ENCODE measurements around the gene ADAMTS19.

The ADAMTS19 gene

GRCh38 chr5:129748913-129749880 is 289.1 kb downstream of the ADAMTS19 start:
- Histone ChIP-seq H3K27me3 (ENCODE audit: control insufficient read depth, insufficient read depth, low read length) (no peaks in the 10 kb centered on the region), H3K36me3 (ENCODE audit: control insufficient read depth, insufficient read depth, low read length) (no peaks in the 10 kb centered on the region), H3K4me3 (ENCODE audit: low read length) (no peak overlapping the region), H3K9ac (ENCODE audit: low read length) (no peak overlapping the region), H3K4me1 (ENCODE audit: control insufficient read depth, insufficient read depth, low read length) (no peaks in the 10 kb centered on the region), H3K9me3 (ENCODE audit: control insufficient read depth, low read length) (no peaks in the 10 kb centered on the region)

GRCh38 chr5:129760636-129761325 is 300.7 kb downstream of the ADAMTS19 start:
- Histone ChIP-seq H3K9ac (ENCODE audit: low read length) (no peak overlapping the region), H3K36me3 (ENCODE audit: control insufficient read depth, insufficient read depth, low read length) (no peaks in the 10 kb centered on the region), H3K4me1 (ENCODE audit: control insufficient read depth, insufficient read depth, low read length) (no peaks in the 10 kb centered on the region), H3K9me3 (ENCODE audit: control insufficient read depth, low read length) (no peaks in the 10 kb centered on the region), H3K27me3 (ENCODE audit: control insufficient read depth, insufficient read depth, low read length) (no peaks in the 10 kb centered on the region), H3K4me3 (ENCODE audit: low read length) (no peak overlapping the region)

- Histone ChIP-seq H3K4me1 (ENCODE audit: control insufficient read depth, insufficient read depth, low read length) (no peaks in the 10 kb centered on the region), H3K4me3 (ENCODE audit: low read length) (no peak overlapping the region), H3K27me3 (ENCODE audit: control insufficient read depth, insufficient read depth, low read length) (no peaks in the 10 kb centered on the region), H3K36me3 (ENCODE audit: control insufficient read depth, insufficient read depth, low read length) (no peaks in the 10 kb centered on the region), H3K9me3 (ENCODE audit: control insufficient read depth, low read length) (no peaks in the 10 kb centered on the region), H3K9ac (ENCODE audit: low read length) (no peak overlapping the region)
These were observed 303.6 kb downstream of the ADAMTS19 start for GRCh38 chr5:129763651-129764050.

- Histone ChIP-seq H3K4me1 (ENCODE audit: control insufficient read depth, insufficient read depth, low read length) (no peaks in the 10 kb centered on the region), H3K9me3 (ENCODE audit: control insufficient read depth, low read length) (no peaks in the 10 kb centered on the region), H3K4me3 (ENCODE audit: low read length) (no peak overlapping the region), H3K9ac (ENCODE audit: low read length) (no peak overlapping the region), H3K27me3 (ENCODE audit: control insufficient read depth, insufficient read depth, low read length) (no peaks in the 10 kb centered on the region), H3K36me3 (ENCODE audit: control insufficient read depth, insufficient read depth, low read length) (no peaks in the 10 kb centered on the region)
These were observed 306.7 kb downstream of the ADAMTS19 start for GRCh38 chr5:129766798-129767197.

GRCh38 chr5:129767927-129768380 is 307.9 kb downstream of the ADAMTS19 start:
- Histone ChIP-seq H3K27me3 (ENCODE audit: control insufficient read depth, insufficient read depth, low read length) (no peaks in the 10 kb centered on the region), H3K9me3 (ENCODE audit: control insufficient read depth, low read length) (no peaks in the 10 kb centered on the region)

GRCh38 chr5:129768735-129769134 is 308.6 kb downstream of the ADAMTS19 start:
- H3K9me3 ChIP-seq (ENCODE audit: control insufficient read depth, low read length) = no peaks in the 10 kb centered on the region
- no peaks in the 10 kb centered on the region for H3K36me3 ChIP-seq (ENCODE audit: control insufficient read depth, insufficient read depth, low read length)
- H3K4me3 ChIP-seq (ENCODE audit: low read length) = no peak overlapping the region
- H3K4me1 ChIP-seq (ENCODE audit: control insufficient read depth, insufficient read depth, low read length) = no peaks in the 10 kb centered on the region
- no peaks in the 10 kb centered on the region for H3K27me3 ChIP-seq (ENCODE audit: control insufficient read depth, insufficient read depth, low read length)
- H3K9ac ChIP-seq (ENCODE audit: low read length) = no peak overlapping the region

More at GRCh38 chr5:129767927-129768380, 307.9 kb downstream of the ADAMTS19 start:
- Histone ChIP-seq H3K4me1 (ENCODE audit: control insufficient read depth, insufficient read depth, low read length) (no peaks in the 10 kb centered on the region), H3K9ac (ENCODE audit: low read length) (no peak overlapping the region), H3K4me3 (ENCODE audit: low read length) (no peak overlapping the region), H3K36me3 (ENCODE audit: control insufficient read depth, insufficient read depth, low read length) (no peaks in the 10 kb centered on the region)

GRCh38 chr5:129770024-129770820 is 310.1 kb downstream of the ADAMTS19 start:
- H3K4me1 ChIP-seq (ENCODE audit: control insufficient read depth, insufficient read depth, low read length) = no peaks in the 10 kb centered on the region
- H3K36me3 ChIP-seq (ENCODE audit: control insufficient read depth, insufficient read depth, low read length) = no peaks in the 10 kb centered on the region
- no peak overlapping the region for H3K9ac ChIP-seq (ENCODE audit: low read length)
- H3K4me3 ChIP-seq (ENCODE audit: low read length) = no peak overlapping the region
- no peaks in the 10 kb centered on the region for H3K27me3 ChIP-seq (ENCODE audit: control insufficient read depth, insufficient read depth, low read length)
- no peaks in the 10 kb centered on the region for H3K9me3 ChIP-seq (ENCODE audit: control insufficient read depth, low read length)

- H3K36me3 ChIP-seq (ENCODE audit: control insufficient read depth, insufficient read depth, low read length) = no peaks in the 10 kb centered on the region
- H3K9ac ChIP-seq (ENCODE audit: low read length) = no peak overlapping the region
- no peaks in the 10 kb centered on the region for H3K27me3 ChIP-seq (ENCODE audit: control insufficient read depth, insufficient read depth, low read length)
- no peaks in the 10 kb centered on the region for H3K4me1 ChIP-seq (ENCODE audit: control insufficient read depth, insufficient read depth, low read length)
- no peaks in the 10 kb centered on the region for H3K9me3 ChIP-seq (ENCODE audit: control insufficient read depth, low read length)
- no peak overlapping the region for H3K4me3 ChIP-seq (ENCODE audit: low read length)
These were observed 311.1 kb downstream of the ADAMTS19 start for GRCh38 chr5:129771058-129771838.

GRCh38 chr5:129773376-129773775 is 313.3 kb downstream of the ADAMTS19 start:
- H3K4me1 ChIP-seq (ENCODE audit: control insufficient read depth, insufficient read depth, low read length) = no peaks in the 10 kb centered on the region
- H3K36me3 ChIP-seq (ENCODE audit: control insufficient read depth, insufficient read depth, low read length) = no peaks in the 10 kb centered on the region

GRCh38 chr5:129781594-129781993 is 321.5 kb downstream of the ADAMTS19 start:
- no peak overlapping the region for H3K9ac ChIP-seq (ENCODE audit: low read length)
- no peaks in the 10 kb centered on the region for H3K27me3 ChIP-seq (ENCODE audit: control insufficient read depth, insufficient read depth, low read length)
- H3K36me3 ChIP-seq (ENCODE audit: control insufficient read depth, insufficient read depth, low read length) = no peaks in the 10 kb centered on the region
- H3K4me1 ChIP-seq (ENCODE audit: control insufficient read depth, insufficient read depth, low read length) = no peaks in the 10 kb centered on the region
- H3K9me3 ChIP-seq (ENCODE audit: control insufficient read depth, low read length) = no peaks in the 10 kb centered on the region
- no peak overlapping the region for H3K4me3 ChIP-seq (ENCODE audit: low read length)

More at GRCh38 chr5:129773376-129773775, 313.3 kb downstream of the ADAMTS19 start:
- Histone ChIP-seq H3K27me3 (ENCODE audit: control insufficient read depth, insufficient read depth, low read length) (no peaks in the 10 kb centered on the region), H3K4me3 (ENCODE audit: low read length) (no peak overlapping the region), H3K9me3 (ENCODE audit: control insufficient read depth, low read length) (no peaks in the 10 kb centered on the region), H3K9ac (ENCODE audit: low read length) (no peak overlapping the region)

All from mucosa of stomach (tissue), 1 donor.